ENCODE measurements around the gene CETN3. TPM values are rescaled to one million over a fixed set of nuclear protein-coding genes. Genes with fewer than 3 reads are reported as not detected.

Gene CETN3
- total RNA-seq, 1 experiment from 2014 or later = 42.2 TPM

- TF ChIP-seq ZNF281 (CRISPR knock-in tag; IDR thresholded peaks at IDR 0.05) = no peak
- TF ChIP-seq SP1 (CRISPR knock-in tag; conservative IDR thresholded peaks at IDR 0.05) = no peak
- TF ChIP-seq KAT7 (CRISPR knock-in tag; IDR thresholded peaks at IDR 0.05; ENCODE audit: borderline replicate concordance) = no peak
- TF ChIP-seq OVOL2 (CRISPR knock-in tag; IDR thresholded peaks at IDR 0.05; ENCODE audit: borderline replicate concordance) = no peak
- TF ChIP-seq FOXJ3 (CRISPR knock-in tag; IDR thresholded peaks at IDR 0.05; ENCODE audit: borderline replicate concordance) = no peak
- no peak for TF ChIP-seq TP53 (CRISPR knock-in tag; IDR thresholded peaks at IDR 0.05)
- no peak for TF ChIP-seq E2F4 (CRISPR knock-in tag; IDR thresholded peaks at IDR 0.05; ENCODE audit: borderline replicate concordance, low read depth)
- TF ChIP-seq ZNF512 (CRISPR knock-in tag; IDR thresholded peaks at IDR 0.05; ENCODE audit: borderline replicate concordance) = no peak
- no peak for TF ChIP-seq ERG (CRISPR knock-in tag; IDR thresholded peaks at IDR 0.05)
- no peak for TF ChIP-seq PRRX2 (CRISPR knock-in tag; IDR thresholded peaks at IDR 0.05)
- TF ChIP-seq SOX15 (CRISPR knock-in tag; IDR thresholded peaks at IDR 0.05) = no peak
- TF ChIP-seq PREB (CRISPR knock-in tag; IDR thresholded peaks at IDR 0.05; ENCODE audit: borderline replicate concordance) = no peak
Observed at GRCh38 chr5:90390326-90390725, 19.2 kb downstream of the CETN3 start (continued).

- Mint-ChIP-seq H3K36me3 (peaks cover 4% of the 10 kb centered on the region; the same call in 1 of the 2 replicates), H3K27me3 (ENCODE audit: low read depth) (no peaks in the 10 kb centered on the region; the same call in 1 of the 2 replicates), H3K27ac (no peak overlapping the region), H3K4me1 (peaks cover 23% of the 10 kb centered on the region), H3K9me3 (peaks cover 12% of the 10 kb centered on the region), H3K4me3 (no peak overlapping the region)
- ATAC-seq (no peak), DNase-seq (ENCODE audit: low spot score) (no peak)
- POLR2A ChIA-PET = no interaction called here
- CTCF ChIA-PET = interaction anchor here (0.8 to 2.1 kb wide), 3 partner anchors 34 to 112 kb away, joined by 3 to 8 read pairs (median 4); no protein-coding TSS in a partner anchor
- TF ChIP-seq JAZF1 (CRISPR knock-in tag; IDR thresholded peaks at IDR 0.05) (no peak), MAX (CRISPR knock-in tag; IDR thresholded peaks at IDR 0.05) (no peak), NR3C1 (CRISPR knock-in tag; conservative IDR thresholded peaks at IDR 0.05; ENCODE audit: low read depth) (no peak), RORB (CRISPR knock-in tag; IDR thresholded peaks at IDR 0.05) (no peak), ZNF281 (CRISPR knock-in tag; IDR thresholded peaks at IDR 0.05) (no peak), PRRX2 (CRISPR knock-in tag; IDR thresholded peaks at IDR 0.05) (no peak), HMGA2 (CRISPR knock-in tag; IDR thresholded peaks at IDR 0.05) (no peak), OVOL2 (CRISPR knock-in tag; IDR thresholded peaks at IDR 0.05; ENCODE audit: borderline replicate concordance) (no peak), ARID4B (CRISPR knock-in tag; IDR thresholded peaks at IDR 0.05; ENCODE audit: borderline replicate concordance) (no peak), SOX15 (CRISPR knock-in tag; IDR thresholded peaks at IDR 0.05) (no peak), IRF2 (CRISPR knock-in tag; IDR thresholded peaks at IDR 0.05; ENCODE audit: borderline replicate concordance, low read depth) (no peak)
Observed at GRCh38 chr5:90387508-90387907, 22.0 kb downstream of the CETN3 start.

Data from WTC11 (cell line).